GM19238 (cell line): ENCODE measurements around the gene DUSP11.
"Not testable (repeated sequence)": the region's sequence is repeated elsewhere in the genome, so short reads cannot be mapped to it uniquely, and the experiment has no call there.

Source experiments
- DNase-seq: peaks from one replicate; pipeline ENCODE4 v3.0.0; 2011; ENCODE audit warnings: low spot score; ENCODE audit not compliant: insufficient read length

DUSP11 gene

DNA sequence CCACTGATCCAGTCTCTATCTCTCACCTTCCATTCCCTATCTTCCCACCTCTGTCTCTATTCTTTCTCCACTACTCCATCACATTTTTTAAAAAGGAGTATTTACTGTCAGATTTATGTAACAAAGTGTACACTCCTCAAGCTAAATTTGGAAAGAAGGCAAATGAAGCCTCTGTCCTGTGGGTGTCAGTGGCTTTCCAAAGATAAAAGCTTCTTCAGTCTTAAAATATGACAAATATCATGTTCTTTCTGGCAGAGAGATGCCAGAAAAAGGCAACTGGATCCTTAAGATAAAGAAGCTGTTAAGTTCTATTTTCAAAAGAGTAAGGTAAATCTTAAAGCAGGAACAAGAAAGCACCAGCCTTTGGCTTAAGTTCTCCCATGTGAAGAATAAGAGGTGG lies 7.1 kb downstream of the DUSP11 start:
- no peak for DNase-seq

- no peak for DNase-seq
These were observed 9.2 kb downstream of the DUSP11 start for GRCh38 chr2:73770725-73771124.

DNA sequence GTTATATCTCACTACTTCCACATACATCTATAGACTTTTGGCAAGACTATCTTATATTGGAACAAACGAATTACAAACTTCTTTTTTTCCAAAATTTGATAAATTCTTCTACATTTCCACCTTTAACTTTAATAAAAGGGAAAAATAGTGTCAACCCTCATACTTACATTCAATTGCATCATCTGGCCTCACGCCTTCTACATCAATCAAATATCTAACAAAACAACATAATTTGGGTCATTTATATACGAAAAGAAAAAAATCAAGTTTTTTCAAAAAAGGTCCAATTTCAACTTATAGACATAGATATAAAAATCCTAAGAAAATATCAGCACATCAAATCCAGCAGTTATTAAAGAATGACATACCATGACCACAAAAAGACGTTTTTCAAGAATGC lies 12.9 kb downstream of the DUSP11 start:
- no peak for DNase-seq

DNA sequence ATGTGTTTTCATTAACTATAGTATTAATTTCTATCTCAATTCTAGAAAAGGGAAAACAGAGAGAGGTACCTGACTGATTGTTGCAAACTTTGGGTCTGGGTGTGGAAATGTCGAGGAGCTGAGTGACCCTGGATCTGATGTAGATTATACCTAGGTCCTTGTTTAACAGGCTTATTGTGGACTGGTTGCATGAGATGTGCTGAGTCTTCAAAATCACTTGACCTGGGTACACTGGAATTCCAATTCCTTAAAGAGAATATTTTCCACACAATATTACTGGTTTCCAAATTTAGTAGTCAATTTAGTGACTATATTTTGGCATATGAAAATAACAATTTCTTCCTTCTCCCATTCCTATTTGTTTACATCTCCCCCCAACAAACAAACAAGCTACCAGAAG lies 13.6 kb downstream of the DUSP11 start:
- no peak for DNase-seq

GRCh38 chr2:73764945-73765344 lies 15.0 kb downstream of the DUSP11 start:
- DNase-seq = no peak

DNA sequence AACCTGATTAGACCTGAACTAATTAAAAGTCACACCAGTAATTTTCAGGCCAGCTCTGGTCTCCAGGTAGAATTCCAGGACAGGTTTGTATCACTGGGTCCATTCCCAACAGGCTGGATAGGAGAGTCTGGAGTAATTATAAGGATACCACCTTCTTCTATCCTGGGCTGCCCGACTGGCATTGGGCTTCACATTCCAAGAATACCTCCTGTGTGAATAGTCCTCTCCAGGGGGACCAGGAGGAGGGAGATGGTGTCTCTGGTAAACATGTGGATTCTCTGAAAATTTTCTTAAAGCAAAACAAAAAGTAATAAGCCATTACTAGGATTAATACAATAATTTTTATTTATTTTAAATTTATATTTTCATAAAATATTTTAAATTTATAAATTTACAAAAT lies 17.3 kb downstream of the DUSP11 start:
- DNase-seq = no peak

GRCh38 chr2:73759904-73760303 lies 20.0 kb downstream of the DUSP11 start:
- DNase-seq = no peak

GRCh38 chr2:73759285-73759764 lies 20.6 kb downstream of the DUSP11 start:
- no peak for DNase-seq

- DNase-seq = not testable (repeated sequence)
These were observed 25.6 kb downstream of the DUSP11 start for GRCh38 chr2:73754332-73754731.

GRCh38 chr2:73749314-73749713 lies 30.6 kb downstream of the DUSP11 start:
- no peak for DNase-seq

GRCh38 chr2:73746877-73747208 lies 33.1 kb downstream of the DUSP11 start:
- no peak for DNase-seq

DNA sequence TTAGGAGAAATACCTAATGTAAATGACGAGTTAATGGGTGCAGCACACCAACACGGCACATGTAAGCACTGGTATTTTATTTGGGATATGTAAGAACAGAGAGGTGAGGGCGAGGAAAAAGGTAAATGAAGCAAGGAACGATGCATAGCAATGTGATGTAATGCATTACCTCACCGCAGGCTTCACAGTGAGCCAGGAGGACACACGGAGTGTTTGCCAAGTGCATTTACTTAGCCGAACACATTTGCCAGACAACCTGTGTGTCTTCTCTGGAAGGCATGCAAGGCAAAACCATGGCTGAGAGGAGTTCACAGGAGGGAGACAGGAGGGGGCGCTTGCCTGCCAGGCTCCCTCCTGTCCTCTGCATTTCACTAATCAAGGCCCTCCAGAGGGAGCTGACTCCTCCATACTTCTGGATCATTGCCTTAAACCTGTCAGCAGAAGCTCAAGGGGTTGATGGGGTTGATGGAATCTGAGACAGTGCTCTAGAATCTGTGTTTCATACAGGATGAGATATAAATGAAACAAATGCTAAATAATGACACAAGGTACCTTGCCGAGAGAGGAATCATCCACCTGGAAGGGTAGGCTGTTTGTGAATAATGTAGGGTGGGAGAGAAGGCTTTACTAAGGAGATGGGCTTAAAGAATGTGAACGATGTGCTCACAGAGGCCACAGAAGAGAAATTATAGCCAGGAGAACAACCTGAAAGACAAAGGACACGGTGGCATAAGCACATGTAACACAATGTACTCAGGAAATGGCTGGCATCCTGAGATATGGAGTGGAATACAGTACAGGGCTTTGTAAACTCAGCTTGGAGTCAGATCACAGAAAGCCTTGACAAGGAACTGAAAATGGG lies 33.7 kb downstream of the DUSP11 start:
- no peak for DNase-seq

GRCh38 chr2:73740767-73741166 lies 39.1 kb downstream of the DUSP11 start:
- DNase-seq = no peak

DNA sequence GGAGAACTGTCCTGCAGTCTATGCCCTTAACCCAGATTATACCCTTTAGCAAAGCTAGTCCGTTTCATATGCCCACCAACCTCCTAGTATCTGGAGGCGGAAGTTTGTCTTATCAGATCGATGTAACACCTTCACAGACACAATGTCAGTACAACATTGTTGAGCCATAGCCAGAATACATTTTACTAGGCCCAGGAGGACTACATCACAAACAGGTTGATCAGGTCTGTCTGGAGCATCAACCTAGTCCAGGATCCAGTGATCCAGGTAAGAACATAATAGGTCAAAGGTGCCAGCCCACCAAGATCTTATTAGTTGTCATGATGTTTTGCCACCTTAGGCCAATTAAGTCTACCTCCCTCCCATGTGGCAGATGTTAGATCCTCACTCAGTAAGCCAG lies 40.8 kb downstream of the DUSP11 start:
- no peak for DNase-seq

DNA sequence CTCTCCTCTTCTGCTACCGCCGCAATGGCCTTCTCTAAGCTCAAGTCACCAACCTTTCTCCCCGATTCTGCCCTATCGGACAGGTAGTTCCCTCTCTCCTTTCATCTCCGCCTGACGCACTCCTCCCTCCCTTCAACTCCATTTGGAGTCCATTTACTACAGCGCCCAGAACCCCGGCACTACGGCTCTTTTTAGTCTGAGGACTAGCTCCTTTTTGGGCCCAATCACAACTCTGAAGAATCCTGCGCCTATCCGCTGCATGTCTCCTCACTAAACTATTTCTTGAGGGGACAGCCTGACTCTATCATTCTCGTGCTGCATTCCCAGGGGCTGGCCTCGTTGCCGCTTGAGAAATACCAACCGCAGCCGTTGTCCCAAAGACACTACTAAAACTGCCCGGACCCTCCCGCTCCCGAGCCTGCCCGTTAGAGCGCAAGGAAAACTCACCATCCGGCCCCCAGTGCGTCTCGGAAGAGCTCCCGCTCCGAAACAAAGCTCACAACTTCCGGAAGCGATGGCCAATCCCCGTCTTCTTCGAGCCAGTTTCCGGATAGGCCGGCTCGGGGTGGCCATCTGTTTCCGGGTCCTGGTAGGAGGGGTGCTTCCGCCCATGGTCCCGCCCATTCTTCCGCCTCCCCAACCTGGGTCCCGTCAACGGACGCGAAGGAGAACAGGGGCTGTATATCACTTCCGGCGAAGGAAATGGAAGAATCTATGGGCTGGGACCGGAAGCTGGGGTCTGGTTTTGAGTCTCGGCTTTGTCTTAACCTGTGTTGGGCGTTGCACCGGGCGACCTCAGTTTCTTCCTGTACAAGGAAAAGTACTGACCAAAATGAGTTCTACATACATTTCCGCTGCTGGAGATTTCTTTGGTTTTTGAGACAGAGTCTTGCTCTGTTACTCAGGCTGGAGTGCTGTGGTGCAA lies 42.8 kb downstream of the DUSP11 start, which contains the start of gene TPRKB:
TSS of gene TPRKB (minus strand) at position 491 of the 925 bp plus-strand sequence. CDS start 2,776 bp downstream, outside the sequence.
- peak; percentile 99 for DNase-seq

DNA sequence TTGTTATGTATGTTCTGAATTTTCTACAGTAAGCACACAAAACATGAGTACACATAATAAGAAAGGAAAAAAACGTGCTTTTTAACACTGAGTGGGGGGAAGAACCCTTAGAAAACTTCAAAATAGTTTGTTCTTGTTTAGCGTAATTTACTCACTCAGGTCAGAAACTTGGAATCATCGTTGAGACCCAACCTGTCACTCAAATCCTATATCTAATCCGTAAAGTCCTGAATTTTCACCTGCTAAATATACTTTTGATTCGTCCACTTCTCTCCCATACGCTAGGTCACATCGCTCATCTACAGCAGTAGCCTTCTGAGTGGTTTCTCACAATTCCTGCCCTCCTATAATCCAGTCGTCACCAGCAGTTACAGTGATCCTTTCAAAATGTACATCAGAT lies 43.5 kb downstream of the DUSP11 start:
- no peak for DNase-seq

DNA sequence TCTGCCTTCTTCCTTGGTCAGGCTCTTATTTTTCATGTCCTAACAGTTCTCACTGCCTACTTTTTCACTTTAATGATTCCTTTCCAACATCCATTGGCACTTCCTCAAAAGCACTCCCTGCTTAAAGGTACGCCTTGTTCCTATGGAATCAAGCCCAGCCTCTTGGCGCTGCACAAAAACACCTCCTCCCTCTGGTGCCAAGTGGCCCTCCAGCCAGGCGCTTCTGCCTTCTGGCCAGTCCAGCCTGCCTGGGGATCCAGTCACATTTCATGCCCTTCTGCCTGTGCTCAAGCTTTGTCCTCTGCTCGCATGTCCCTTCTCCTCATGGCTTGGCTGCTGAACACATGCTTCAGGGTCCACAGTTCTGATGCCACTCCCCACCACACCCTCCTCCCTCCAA lies 49.1 kb downstream of the DUSP11 start:
- DNase-seq = no peak

- DNase-seq = no peak
These were observed 51.2 kb downstream of the DUSP11 start for GRCh38 chr2:73728711-73729110.

DNA sequence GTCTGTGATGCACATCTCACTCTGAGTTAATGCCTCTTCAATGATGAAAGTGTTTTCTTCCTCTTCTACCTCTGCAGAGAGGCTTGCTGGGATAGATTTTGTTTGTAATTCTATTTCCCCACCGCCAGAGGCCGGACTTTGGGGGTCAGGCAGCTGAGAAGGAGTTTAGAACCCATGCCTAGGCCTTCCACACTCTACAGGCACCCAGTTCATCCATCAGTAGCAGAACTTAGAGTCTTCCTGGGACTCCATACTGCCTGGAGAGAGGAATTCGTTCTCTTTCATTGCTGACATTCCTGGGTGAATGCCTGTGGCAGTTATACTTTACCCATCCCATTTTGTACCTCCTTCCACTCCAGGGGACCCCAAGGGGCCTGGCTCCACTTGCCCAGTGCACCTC lies 51.9 kb downstream of the DUSP11 start:
- no peak for DNase-seq

GRCh38 chr2:73726657-73727056 lies 53.2 kb downstream of the DUSP11 start:
- DNase-seq = not testable (repeated sequence)

DNA sequence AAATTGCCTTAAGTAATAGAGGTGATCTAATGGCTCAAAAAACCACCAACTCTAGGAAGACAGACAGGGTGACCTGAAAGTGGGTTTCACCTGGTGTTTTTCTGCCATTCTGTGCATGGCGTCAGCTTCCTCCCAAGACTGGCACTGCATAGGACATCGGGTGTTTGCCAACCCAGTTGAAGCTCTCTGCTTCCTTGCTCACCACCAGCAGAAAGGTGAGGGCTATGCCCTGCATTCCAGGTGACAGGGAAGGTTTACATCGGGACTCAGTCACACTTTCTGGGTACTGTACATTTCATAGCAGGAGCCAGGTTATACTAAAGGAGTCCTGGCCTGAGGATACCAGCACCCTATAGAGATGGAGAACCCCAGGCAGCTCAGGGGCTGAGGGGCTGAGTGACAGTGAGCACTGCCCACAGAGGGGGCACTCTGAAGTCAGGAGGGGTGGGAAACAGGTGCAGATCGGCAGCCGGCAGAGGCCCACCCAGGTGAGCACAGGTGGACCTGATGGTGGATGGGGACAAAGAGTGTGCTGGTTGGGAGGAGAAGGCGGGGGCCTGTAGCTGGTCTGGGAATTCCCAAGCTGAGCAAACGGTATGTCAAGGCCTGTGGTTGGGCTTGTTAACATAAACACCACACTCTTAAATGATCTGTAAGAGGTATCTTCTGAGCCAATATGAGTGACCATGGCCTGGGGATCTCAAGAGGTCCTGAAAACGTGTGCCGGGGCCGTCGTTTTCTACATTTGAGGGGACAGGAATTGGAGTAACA lies 60.9 kb downstream of the DUSP11 start:
- no peak for DNase-seq
